ENCODE measurements around the gene TRAPPC12.
"Not testable (repeated sequence)": the region's sequence is repeated elsewhere in the genome, so short reads cannot be mapped to it uniquely, and the experiment has no call there.

TRAPPC12 gene

GRCh38 chr2:3379647-3380534 is at the start of gene TRAPPC12:
TRAPPC12 (plus strand) TSS chr2:3379694; CDS start chr2:3387624, 7,930 bp downstream.
- peak; percentile 91 for DNase-seq (ENCODE audit: low read depth in 2 of 2)

- no peak for DNase-seq (ENCODE audit: low read depth in 2 of 2)
Observed at GRCh38 chr2:3332133-3332532, 47.4 kb upstream of the TRAPPC12 start.

- DNase-seq (ENCODE audit: low read depth in 2 of 2), result no peak
Observed at GRCh38 chr2:3334392-3335345, 44.8 kb upstream of the TRAPPC12 start.

- no peak for DNase-seq (ENCODE audit: low read depth in 2 of 2)
Observed at GRCh38 chr2:3336844-3337243, 42.6 kb upstream of the TRAPPC12 start.

GRCh38 chr2:3338340-3338739 is 41.2 kb upstream of the TRAPPC12 start:
- DNase-seq (ENCODE audit: low read depth in 2 of 2), result no peak

- DNase-seq (ENCODE audit: low read depth in 2 of 2), result no peak
Observed at GRCh38 chr2:3340144-3340543, 39.4 kb upstream of the TRAPPC12 start.

- DNase-seq (ENCODE audit: low read depth in 2 of 2), result no peak
Observed at GRCh38 chr2:3341336-3341735, 38.2 kb upstream of the TRAPPC12 start.

- DNase-seq (ENCODE audit: low read depth in 2 of 2), result no peak
Observed at GRCh38 chr2:3342324-3342723, 37.2 kb upstream of the TRAPPC12 start.

GRCh38 chr2:3343012-3343411 is 36.5 kb upstream of the TRAPPC12 start:
- DNase-seq (ENCODE audit: low read depth in 2 of 2), result no peak

GRCh38 chr2:3344897-3345296 is 34.6 kb upstream of the TRAPPC12 start:
- DNase-seq (ENCODE audit: low read depth in 2 of 2), result no peak

GRCh38 chr2:3345621-3346020 is 33.9 kb upstream of the TRAPPC12 start:
- DNase-seq (ENCODE audit: low read depth in 2 of 2), result no peak

GRCh38 chr2:3348767-3349166 is 30.7 kb upstream of the TRAPPC12 start:
- DNase-seq (ENCODE audit: low read depth in 2 of 2), result no peak

- no peak for DNase-seq (ENCODE audit: low read depth in 2 of 2)
Observed at GRCh38 chr2:3349211-3349693, 30.2 kb upstream of the TRAPPC12 start.

- no peak for DNase-seq (ENCODE audit: low read depth in 2 of 2)
Observed at GRCh38 chr2:3354986-3355385, 24.5 kb upstream of the TRAPPC12 start.

GRCh38 chr2:3355951-3356569 is 23.4 kb upstream of the TRAPPC12 start:
- no peak for DNase-seq (ENCODE audit: low read depth in 2 of 2)

- DNase-seq (ENCODE audit: low read depth in 2 of 2), result no peak
Observed at GRCh38 chr2:3356799-3357198, 22.7 kb upstream of the TRAPPC12 start.

GRCh38 chr2:3357446-3357845 is 22.0 kb upstream of the TRAPPC12 start:
- DNase-seq (ENCODE audit: low read depth in 2 of 2), result not testable (repeated sequence)

- no peak for DNase-seq (ENCODE audit: low read depth in 2 of 2)
Observed at GRCh38 chr2:3357926-3358325, 21.6 kb upstream of the TRAPPC12 start.

GRCh38 chr2:3361518-3362389 is 17.7 kb upstream of the TRAPPC12 start:
- DNase-seq (ENCODE audit: low read depth in 2 of 2), result no peak

- DNase-seq (ENCODE audit: low read depth in 2 of 2), result no peak
Observed at GRCh38 chr2:3365219-3365618, 14.3 kb upstream of the TRAPPC12 start.

- DNase-seq (ENCODE audit: low read depth in 2 of 2), result no peak
Observed at GRCh38 chr2:3368261-3368722, 11.2 kb upstream of the TRAPPC12 start.

All from stimulated activated CD4-positive, alpha-beta T cell treated with anti-CD3 and anti-CD28 coated beads, Interleukin-12 subunit alpha, Interleukin-12 subunit beta, amount 100 ng/mL, for 24 hours (primary cell).